ENCODE data around the gene INSRR.

DNA sequence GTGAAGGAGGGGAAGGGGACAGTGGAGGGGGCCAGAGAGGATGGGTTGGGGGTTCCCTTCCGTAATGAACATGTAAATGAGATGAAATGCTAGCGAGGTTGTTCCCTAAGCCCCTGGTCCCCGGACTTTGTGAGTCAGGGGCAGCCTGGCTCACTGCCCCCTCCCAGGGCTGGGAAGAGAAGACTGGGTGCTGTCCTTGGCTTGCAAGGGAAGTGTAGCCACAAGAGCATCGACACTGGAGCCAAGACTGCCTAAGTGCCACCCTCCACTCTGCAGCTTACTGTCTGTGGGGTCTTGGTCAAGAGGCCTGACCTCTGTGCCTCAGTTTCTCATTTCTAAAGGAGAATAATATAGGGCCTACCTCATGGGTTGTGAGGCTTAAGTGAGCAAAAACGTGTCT lies 35.1 kb upstream of the INSRR start:
- TF ChIP-seq, protein P1, sequence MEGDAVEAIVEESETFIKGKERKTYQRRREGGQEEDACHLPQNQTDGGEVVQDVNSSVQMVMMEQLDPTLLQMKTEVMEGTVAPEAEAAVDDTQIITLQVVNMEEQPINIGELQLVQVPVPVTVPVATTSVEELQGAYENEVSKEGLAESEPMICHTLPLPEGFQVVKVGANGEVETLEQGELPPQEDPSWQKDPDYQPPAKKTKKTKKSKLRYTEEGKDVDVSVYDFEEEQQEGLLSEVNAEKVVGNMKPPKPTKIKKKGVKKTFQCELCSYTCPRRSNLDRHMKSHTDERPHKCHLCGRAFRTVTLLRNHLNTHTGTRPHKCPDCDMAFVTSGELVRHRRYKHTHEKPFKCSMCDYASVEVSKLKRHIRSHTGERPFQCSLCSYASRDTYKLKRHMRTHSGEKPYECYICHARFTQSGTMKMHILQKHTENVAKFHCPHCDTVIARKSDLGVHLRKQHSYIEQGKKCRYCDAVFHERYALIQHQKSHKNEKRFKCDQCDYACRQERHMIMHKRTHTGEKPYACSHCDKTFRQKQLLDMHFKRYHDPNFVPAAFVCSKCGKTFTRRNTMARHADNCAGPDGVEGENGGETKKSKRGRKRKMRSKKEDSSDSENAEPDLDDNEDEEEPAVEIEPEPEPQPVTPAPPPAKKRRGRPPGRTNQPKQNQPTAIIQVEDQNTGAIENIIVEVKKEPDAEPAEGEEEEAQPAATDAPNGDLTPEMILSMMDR (IDR thresholded peaks at IDR 0.05), result no peak
- TF ChIP-seq ZNF232 (CRISPR knock-in tag; IDR thresholded peaks at IDR 0.05) (no peak), FOXK1 (CRISPR knock-in tag; IDR thresholded peaks at IDR 0.05) (no peak), FOXJ3 (CRISPR knock-in tag; IDR thresholded peaks at IDR 0.05; ENCODE audit: borderline replicate concordance) (no peak), NFE2L1 (CRISPR knock-in tag; IDR thresholded peaks at IDR 0.05) (no peak)
- TF ChIP-seq, protein P2, sequence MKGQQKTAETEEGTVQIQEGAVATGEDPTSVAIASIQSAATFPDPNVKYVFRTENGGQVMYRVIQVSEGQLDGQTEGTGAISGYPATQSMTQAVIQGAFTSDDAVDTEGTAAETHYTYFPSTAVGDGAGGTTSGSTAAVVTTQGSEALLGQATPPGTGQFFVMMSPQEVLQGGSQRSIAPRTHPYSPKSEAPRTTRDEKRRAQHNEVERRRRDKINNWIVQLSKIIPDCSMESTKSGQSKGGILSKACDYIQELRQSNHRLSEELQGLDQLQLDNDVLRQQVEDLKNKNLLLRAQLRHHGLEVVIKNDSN (CRISPR knock-in tag; IDR thresholded peaks at IDR 0.05), result no peak
- TF ChIP-seq, protein P3, sequence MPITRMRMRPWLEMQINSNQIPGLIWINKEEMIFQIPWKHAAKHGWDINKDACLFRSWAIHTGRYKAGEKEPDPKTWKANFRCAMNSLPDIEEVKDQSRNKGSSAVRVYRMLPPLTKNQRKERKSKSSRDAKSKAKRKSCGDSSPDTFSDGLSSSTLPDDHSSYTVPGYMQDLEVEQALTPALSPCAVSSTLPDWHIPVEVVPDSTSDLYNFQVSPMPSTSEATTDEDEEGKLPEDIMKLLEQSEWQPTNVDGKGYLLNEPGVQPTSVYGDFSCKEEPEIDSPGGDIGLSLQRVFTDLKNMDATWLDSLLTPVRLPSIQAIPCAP (CRISPR knock-in tag; IDR thresholded peaks at IDR 0.05), result no peak
- TF ChIP-seq, protein P4, sequence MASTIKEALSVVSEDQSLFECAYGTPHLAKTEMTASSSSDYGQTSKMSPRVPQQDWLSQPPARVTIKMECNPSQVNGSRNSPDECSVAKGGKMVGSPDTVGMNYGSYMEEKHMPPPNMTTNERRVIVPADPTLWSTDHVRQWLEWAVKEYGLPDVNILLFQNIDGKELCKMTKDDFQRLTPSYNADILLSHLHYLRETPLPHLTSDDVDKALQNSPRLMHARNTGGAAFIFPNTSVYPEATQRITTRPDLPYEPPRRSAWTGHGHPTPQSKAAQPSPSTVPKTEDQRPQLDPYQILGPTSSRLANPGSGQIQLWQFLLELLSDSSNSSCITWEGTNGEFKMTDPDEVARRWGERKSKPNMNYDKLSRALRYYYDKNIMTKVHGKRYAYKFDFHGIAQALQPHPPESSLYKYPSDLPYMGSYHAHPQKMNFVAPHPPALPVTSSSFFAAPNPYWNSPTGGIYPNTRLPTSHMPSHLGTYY (CRISPR knock-in tag; IDR thresholded peaks at IDR 0.05), result no peak
